SK-N-SH treated with all-trans-retinoic acid at 6 μM for 48 hours (cell line): ENCODE data around the gene SULT2B1.

Source experiments
- ARNTL ChIP-seq: fragments of 450-650 bp; formaldehyde crosslinking; IDR thresholded peaks from 2 replicates; pipeline ENCODE4 v1.5.0; 2020; ENCODE audit warnings: low read depth, mild to moderate bottlenecking, moderate library complexity, borderline replicate concordance
- ESRRG ChIP-seq: fragments of 250-450 bp; sonication (Bioruptor Pico); IDR thresholded peaks from 2 replicates; pipeline ENCODE4 v1.6.1; 2021; ENCODE audit warnings: mild to moderate bottlenecking
- GLIS3 ChIP-seq: fragments of 250-450 bp; sonication (Bioruptor Pico); IDR thresholded peaks from 2 replicates; pipeline ENCODE4 v1.5.0; 2020; ENCODE audit warnings: mild to moderate bottlenecking, moderate library complexity
- ISL1 ChIP-seq: fragments of 250-450 bp; sonication (Bioruptor Pico); IDR thresholded peaks from 2 replicates; pipeline ENCODE4 v2.1.2; 2022; ENCODE audit warnings: mild to moderate bottlenecking, moderate library complexity
- PPARA ChIP-seq: fragments of 250-450 bp; sonication (Bioruptor Pico); IDR thresholded peaks from 2 replicates; pipeline ENCODE4 v1.5.0; 2020; ENCODE audit warnings: mild to moderate bottlenecking, borderline replicate concordance
- RARB ChIP-seq: fragments of 250-450 bp; sonication (Bioruptor Pico); IDR thresholded peaks from 2 replicates; pipeline ENCODE4 v1.8.0; 2021; ENCODE audit warnings: mild to moderate bottlenecking, moderate library complexity
- TF ChIP-seq, protein P1 (sequence below): fragments of 250-450 bp; sonication (Bioruptor Pico); IDR thresholded peaks from 2 replicates; pipeline ENCODE4 v1.8.0; 2020; ENCODE audit warnings: mild to moderate bottlenecking, moderate library complexity, borderline replicate concordance
- TF ChIP-seq, protein P2 (sequence below): fragments of 250-450 bp; sonication (Bioruptor Pico); IDR thresholded peaks from 2 replicates; pipeline ENCODE4 v1.5.0; 2020; ENCODE audit warnings: mild to moderate bottlenecking, moderate library complexity

DNA sequence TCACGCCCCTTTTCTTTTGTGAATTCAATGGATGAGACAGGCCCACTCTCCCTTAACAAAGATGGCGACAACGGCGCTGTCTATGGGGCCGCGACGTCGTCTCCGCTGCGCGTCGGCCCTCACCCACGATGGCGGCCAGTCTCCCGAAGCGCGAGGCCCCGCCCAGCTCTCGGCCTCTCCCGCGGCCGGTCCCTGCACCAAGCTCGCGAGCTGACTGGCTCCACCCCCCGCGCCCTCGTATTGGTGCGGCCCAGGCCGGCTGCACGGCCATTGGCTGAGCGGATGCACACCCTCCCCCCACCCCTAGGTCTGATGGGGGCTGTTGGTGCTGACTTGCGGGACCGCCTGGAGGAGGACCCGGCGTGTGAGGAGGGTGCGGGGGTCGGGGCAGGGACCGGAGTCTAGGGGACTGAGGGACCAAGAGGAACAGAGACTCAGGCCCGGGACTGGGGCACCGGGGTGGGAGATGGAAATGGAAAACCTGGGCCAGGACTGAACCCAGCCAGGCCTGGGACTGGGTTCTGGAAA is 72.2 kb downstream of the SULT2B1 start:
- TF ChIP-seq PPARA (CRISPR knock-in tag) (no peak), ARNTL (no peak), ESRRG (CRISPR knock-in tag) (no peak), RARB (CRISPR knock-in tag) (no peak), ISL1 (CRISPR knock-in tag) (no peak), GLIS3 (CRISPR knock-in tag) (no peak)
- TF ChIP-seq, protein P1, sequence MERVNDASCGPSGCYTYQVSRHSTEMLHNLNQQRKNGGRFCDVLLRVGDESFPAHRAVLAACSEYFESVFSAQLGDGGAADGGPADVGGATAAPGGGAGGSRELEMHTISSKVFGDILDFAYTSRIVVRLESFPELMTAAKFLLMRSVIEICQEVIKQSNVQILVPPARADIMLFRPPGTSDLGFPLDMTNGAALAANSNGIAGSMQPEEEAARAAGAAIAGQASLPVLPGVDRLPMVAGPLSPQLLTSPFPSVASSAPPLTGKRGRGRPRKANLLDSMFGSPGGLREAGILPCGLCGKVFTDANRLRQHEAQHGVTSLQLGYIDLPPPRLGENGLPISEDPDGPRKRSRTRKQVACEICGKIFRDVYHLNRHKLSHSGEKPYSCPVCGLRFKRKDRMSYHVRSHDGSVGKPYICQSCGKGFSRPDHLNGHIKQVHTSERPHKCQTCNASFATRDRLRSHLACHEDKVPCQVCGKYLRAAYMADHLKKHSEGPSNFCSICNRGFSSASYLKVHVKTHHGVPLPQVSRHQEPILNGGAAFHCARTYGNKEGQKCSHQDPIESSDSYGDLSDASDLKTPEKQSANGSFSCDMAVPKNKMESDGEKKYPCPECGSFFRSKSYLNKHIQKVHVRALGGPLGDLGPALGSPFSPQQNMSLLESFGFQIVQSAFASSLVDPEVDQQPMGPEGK (CRISPR knock-in tag), result no peak
- TF ChIP-seq, protein P2, sequence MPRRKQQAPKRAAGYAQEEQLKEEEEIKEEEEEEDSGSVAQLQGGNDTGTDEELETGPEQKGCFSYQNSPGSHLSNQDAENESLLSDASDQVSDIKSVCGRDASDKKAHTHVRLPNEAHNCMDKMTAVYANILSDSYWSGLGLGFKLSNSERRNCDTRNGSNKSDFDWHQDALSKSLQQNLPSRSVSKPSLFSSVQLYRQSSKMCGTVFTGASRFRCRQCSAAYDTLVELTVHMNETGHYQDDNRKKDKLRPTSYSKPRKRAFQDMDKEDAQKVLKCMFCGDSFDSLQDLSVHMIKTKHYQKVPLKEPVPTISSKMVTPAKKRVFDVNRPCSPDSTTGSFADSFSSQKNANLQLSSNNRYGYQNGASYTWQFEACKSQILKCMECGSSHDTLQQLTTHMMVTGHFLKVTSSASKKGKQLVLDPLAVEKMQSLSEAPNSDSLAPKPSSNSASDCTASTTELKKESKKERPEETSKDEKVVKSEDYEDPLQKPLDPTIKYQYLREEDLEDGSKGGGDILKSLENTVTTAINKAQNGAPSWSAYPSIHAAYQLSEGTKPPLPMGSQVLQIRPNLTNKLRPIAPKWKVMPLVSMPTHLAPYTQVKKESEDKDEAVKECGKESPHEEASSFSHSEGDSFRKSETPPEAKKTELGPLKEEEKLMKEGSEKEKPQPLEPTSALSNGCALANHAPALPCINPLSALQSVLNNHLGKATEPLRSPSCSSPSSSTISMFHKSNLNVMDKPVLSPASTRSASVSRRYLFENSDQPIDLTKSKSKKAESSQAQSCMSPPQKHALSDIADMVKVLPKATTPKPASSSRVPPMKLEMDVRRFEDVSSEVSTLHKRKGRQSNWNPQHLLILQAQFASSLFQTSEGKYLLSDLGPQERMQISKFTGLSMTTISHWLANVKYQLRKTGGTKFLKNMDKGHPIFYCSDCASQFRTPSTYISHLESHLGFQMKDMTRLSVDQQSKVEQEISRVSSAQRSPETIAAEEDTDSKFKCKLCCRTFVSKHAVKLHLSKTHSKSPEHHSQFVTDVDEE (CRISPR knock-in tag), result no peak
